ENCODE data around the gene RIPK3. TPM values are rescaled to one million over a fixed set of nuclear protein-coding genes. Genes with fewer than 3 reads are reported as not detected.

Gene RIPK3
- total RNA-seq, 2 experiments from 2014 or later, result 8.1 to 14.5 TPM

DNA sequence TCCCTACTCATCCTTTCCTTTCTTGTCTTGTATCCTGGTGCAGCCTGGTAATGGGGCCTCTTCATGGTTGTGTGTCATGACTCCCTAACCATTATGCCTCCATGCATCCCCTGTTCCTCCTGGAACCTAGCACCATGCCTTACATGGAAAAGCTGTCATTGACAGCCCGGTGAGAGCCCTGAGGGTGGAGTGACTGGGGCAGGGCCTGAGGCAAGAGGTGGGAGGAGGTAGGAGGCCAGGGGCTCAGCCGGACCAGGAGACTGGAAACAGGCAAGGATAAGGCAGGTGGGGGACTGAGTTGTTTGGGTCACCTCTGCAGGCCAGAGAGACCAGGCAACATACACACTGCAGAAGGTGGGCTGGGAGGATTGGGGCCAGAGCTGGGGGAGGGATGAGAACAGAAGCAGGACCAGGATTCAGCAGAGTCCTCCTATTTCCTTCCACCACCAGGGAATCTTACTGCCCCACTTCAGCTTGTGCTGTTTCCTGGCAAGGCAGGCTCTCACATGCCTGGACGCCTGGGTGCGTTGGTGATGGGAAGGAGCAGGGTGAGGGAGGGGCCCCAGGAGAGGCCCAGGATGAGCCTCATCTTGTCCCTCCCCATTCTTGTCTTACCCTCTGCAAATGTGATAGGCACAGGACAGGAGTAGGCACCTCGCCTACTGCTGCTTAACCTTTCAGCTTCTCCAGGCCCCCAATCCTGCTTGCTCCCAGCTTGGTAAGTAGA is 30.1 kb downstream of the RIPK3 start, which contains the start of gene LTB4R2:
Gene LTB4R2 (plus strand): TSS at position 603 of the 727 bp plus-strand sequence. CDS start 525 bp downstream, outside the sequence.
- H3K4me3 ChIP-seq (ENCODE audit: low read depth, low read length, poor library complexity, severe bottlenecking), result no peak within 1 kb of the TSS
- DNase-seq (ENCODE audit: low spot score), result no peak
- no peak within 1 kb of the TSS for H3K27ac ChIP-seq (ENCODE audit: low read depth, low read length, poor library complexity, severe bottlenecking)
- H3K4me2 ChIP-seq (ENCODE audit: low read length), result peak within 1 kb of the TSS; percentile 39; the same call in 1 of the 2 replicates
- ChIA-PET CTCF (ENCODE audit: unreplicated experiment) (interaction anchor here (0.9 kb wide), 1 partner anchor 34 kb away, joined by 3 read pairs; no protein-coding TSS in a partner anchor), POLR2A (interaction anchor here (0.7 to 2.5 kb wide), 3 partner anchors 8 to 39 kb away, joined by 3 to 9 read pairs (median 6); partner anchors contain the start of gene RABGGTA)
- H2AFZ ChIP-seq (ENCODE audit: low read length), result no peak within 1 kb of the TSS
- H3K79me2 ChIP-seq (ENCODE audit: insufficient read depth, low read depth, low read length), result no peaks in the 10 kb centered on the region
- intact Hi-C loops (cut with micrococcal nuclease; ENCODE audit: unreplicated experiment), result no loop called here
- no peaks in the 10 kb centered on the region for H4K20me1 ChIP-seq (ENCODE audit: insufficient read depth, low read length)
- H3K9me2 ChIP-seq (ENCODE audit: insufficient read depth, low read length), result no peaks in the 10 kb centered on the region
- peaks cover 85% of the 10 kb centered on the region for H3K36me3 ChIP-seq (ENCODE audit: insufficient read depth, low read length)
- BruUV-seq (replicated peaks), result no TSS peak
- peaks cover 38% of the 10 kb centered on the region for H3K4me1 ChIP-seq (ENCODE audit: insufficient read depth, low read length, poor library complexity, severe bottlenecking)
- no peak for TF ChIP-seq EZH2phosphoT487 (IDR thresholded peaks at IDR 0.05; ENCODE audit: borderline replicate concordance, low read depth, low read length)
- no peaks in the 10 kb centered on the region for H3K9me3 ChIP-seq (ENCODE audit: low read length)

DNA sequence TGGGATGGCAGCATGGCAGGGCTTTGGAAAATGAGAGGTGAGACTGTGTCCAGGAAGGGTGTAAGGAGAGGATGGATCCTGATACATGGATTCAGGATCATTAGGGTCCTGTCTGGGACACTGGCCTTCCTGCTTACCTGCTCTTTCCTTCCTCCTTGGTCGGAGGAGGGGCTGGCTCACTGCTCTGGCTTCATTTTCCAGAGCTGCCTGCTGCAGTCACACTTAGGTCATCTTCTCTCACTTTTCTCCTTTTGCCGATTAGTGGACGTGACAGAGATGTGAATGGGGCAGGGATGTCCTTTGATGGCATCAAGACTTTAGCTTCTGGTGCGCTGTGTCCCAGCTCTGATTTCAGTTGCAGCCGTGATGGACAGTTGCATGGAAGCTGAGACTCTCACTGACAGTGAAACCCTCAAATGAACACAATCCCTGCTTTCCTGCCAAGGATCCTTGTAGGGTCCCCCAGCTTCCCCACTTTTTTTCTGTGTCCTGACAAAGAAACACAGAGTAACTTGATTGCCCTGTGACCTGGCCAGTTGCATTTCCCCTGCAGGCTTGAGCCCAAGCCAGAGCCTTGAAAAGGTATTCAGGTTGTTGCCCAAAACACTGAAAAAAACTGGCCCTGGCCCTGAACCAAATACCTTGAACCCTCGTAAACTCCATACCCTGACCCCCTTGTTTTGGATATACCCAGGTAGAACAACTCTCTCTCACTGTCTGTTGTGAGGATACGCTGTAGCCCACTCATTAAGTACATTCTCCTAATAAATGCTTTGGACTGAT is 31.3 kb downstream of the RIPK3 start:
- ChIA-PET CTCF (ENCODE audit: unreplicated experiment) (interaction anchor here (0.7 to 3.1 kb wide), 6 partner anchors 33 to 134 kb away, joined by 3 to 17 read pairs (median 3); partner anchors contain the start of genes RABGGTA and TINF2), POLR2A (interaction anchor here (0.6 to 1.4 kb wide), 6 partner anchors 9 to 476 kb away, joined by 3 to 6 read pairs (median 4); partner anchors contain the start of genes DHRS1 and NOP9)
- Histone ChIP-seq H3K36me3 (ENCODE audit: insufficient read depth, low read length) (peaks cover 86% of the 10 kb centered on the region), H4K20me1 (ENCODE audit: insufficient read depth, low read length) (no peaks in the 10 kb centered on the region), H3K4me3 (ENCODE audit: low read depth, low read length, poor library complexity, severe bottlenecking) (no peak overlapping the region), H3K79me2 (ENCODE audit: insufficient read depth, low read depth, low read length) (no peaks in the 10 kb centered on the region), H2AFZ (ENCODE audit: low read length) (no peak overlapping the region), H3K27ac (ENCODE audit: low read depth, low read length, poor library complexity, severe bottlenecking) (no peak overlapping the region), H3K4me1 (ENCODE audit: insufficient read depth, low read length, poor library complexity, severe bottlenecking) (peaks cover 32% of the 10 kb centered on the region), H3K4me2 (ENCODE audit: low read length) (no peak overlapping the region), H3K9me2 (ENCODE audit: insufficient read depth, low read length) (no peaks in the 10 kb centered on the region), H3K9me3 (ENCODE audit: low read length) (no peaks in the 10 kb centered on the region)
- TF ChIP-seq CTCF (conservative IDR thresholded peaks at IDR 0.05; ENCODE audit: low read length), result peak; percentile 40; the same call in 1 of the 2 replicates
- no peak for TF ChIP-seq EZH2phosphoT487 (IDR thresholded peaks at IDR 0.05; ENCODE audit: borderline replicate concordance, low read depth, low read length)
- no peak for DNase-seq (ENCODE audit: low spot score)
- no TSS peak for BruUV-seq (replicated peaks)
- intact Hi-C loops (cut with micrococcal nuclease; ENCODE audit: unreplicated experiment), result no loop called here
